WTC11 (cell line): ENCODE results near the gene WDR64. TPM values are rescaled to one million over a fixed set of nuclear protein-coding genes. Genes with fewer than 3 reads are reported as not detected.

Experiments used
- ATAC-seq: fragments of 200-7000 bp; cut with Tn5 transposase; 2 replicates; pipeline ENCODE4 v1.10.0; 2021; ENCODE audit warnings: mild to moderate bottlenecking, moderate library complexity
- CTCF ChIA-PET: fragments of 300-600 bp; sonication (Branson Sonifier 250); formaldehyde crosslinking; loops from one replicate; lab custom pipeline; 2021; ENCODE audit warnings: antibody characterized with exemption; lab: Charles Lee
- POLR2A ChIA-PET: fragments of 350-600 bp; sonication (Branson Sonifier 250); formaldehyde crosslinking; loops from one replicate; lab custom pipeline; 2021; ENCODE audit warnings: antibody characterized with exemption; lab: Charles Lee
- DNase-seq: peaks from one replicate; pipeline ENCODE4 v3.0.0; 2021; ENCODE audit warnings: low spot score
- H3K27ac Mint-ChIP-seq: 2 replicates; pipeline ENCODE4 v1.8.0; 2021; ENCODE audit warnings: mixed read lengths
- H3K27me3 Mint-ChIP-seq: 2 replicates; pipeline ENCODE4 v1.8.0; 2021; ENCODE audit warnings: low read depth, mild to moderate bottlenecking, moderate library complexity, mixed read lengths
- H3K36me3 Mint-ChIP-seq: 2 replicates; pipeline ENCODE4 v1.8.0; 2021; ENCODE audit warnings: mixed read lengths
- H3K4me1 Mint-ChIP-seq: 2 replicates; pipeline ENCODE4 v1.8.0; 2022; ENCODE audit warnings: mixed read lengths
- H3K4me3 Mint-ChIP-seq: 2 replicates; pipeline ENCODE4 v1.8.0; 2021; ENCODE audit warnings: mild to moderate bottlenecking, moderate library complexity, mixed read lengths
- H3K9me3 Mint-ChIP-seq: 2 replicates; pipeline ENCODE4 v1.8.0; 2021; ENCODE audit warnings: mixed read lengths
- AFF4 ChIP-seq: sonication (generic); formaldehyde crosslinking; IDR thresholded peaks from 2 replicates; pipeline ENCODE4 v1.8.1; 2023; ENCODE audit warnings: mild to moderate bottlenecking, missing genetic modification reagents, borderline replicate concordance
- ATF6 ChIP-seq: sonication (generic); formaldehyde crosslinking; IDR thresholded peaks from 2 replicates; pipeline ENCODE4 v1.8.1; 2023; ENCODE audit warnings: mild to moderate bottlenecking, missing genetic modification reagents
- KAT7 ChIP-seq: sonication (generic); formaldehyde crosslinking; IDR thresholded peaks from 2 replicates; pipeline ENCODE4 v1.8.1; 2023; ENCODE audit warnings: missing genetic modification reagents, mild to moderate bottlenecking, borderline replicate concordance
- NR2C2 ChIP-seq: sonication (generic); formaldehyde crosslinking; IDR thresholded peaks from 2 replicates; pipeline ENCODE4 v1.8.0; 2022; ENCODE audit warnings: mild to moderate bottlenecking, missing genetic modification reagents
- RELA ChIP-seq: sonication (generic); formaldehyde crosslinking; IDR thresholded peaks from 2 replicates; pipeline ENCODE4 v1.8.1; 2022; ENCODE audit warnings: missing genetic modification reagents, mild to moderate bottlenecking, borderline replicate concordance
- TEAD4 ChIP-seq: sonication (generic); formaldehyde crosslinking; IDR thresholded peaks from 2 replicates; pipeline ENCODE4 v1.8.0; 2022; ENCODE audit warnings: mild to moderate bottlenecking, missing genetic modification reagents
- ZNF671 ChIP-seq: fragments of 250-450 bp; sonication (Bioruptor Pico); IDR thresholded peaks from 2 replicates; pipeline ENCODE4 v1.8.0; 2021; ENCODE audit warnings: mild to moderate bottlenecking
- total RNA-seq: library from RNA; stranded (reverse); gene quantifications from 3 replicates; pipeline ENCODE4 v1.2.3, GENCODE V29; 2021
- TF ChIP-seq, protein P1 (sequence below): sonication (generic); formaldehyde crosslinking; IDR thresholded peaks from 2 replicates; pipeline ENCODE4 v1.8.0; 2023; ENCODE audit warnings: missing genetic modification reagents
- TF ChIP-seq, protein P2 (sequence below): sonication (generic); formaldehyde crosslinking; IDR thresholded peaks from 2 replicates; pipeline ENCODE4 v1.8.1; 2023; ENCODE audit warnings: mild to moderate bottlenecking, missing genetic modification reagents
- TF ChIP-seq, protein P3 (sequence below): fragments of 250-450 bp; sonication (Bioruptor Pico); IDR thresholded peaks from 2 replicates; pipeline ENCODE4 v1.9.0; 2021; ENCODE audit warnings: mild to moderate bottlenecking
- TF ChIP-seq, protein P4 (sequence below): sonication (generic); formaldehyde crosslinking; IDR thresholded peaks from 2 replicates; pipeline ENCODE4 v1.8.1; 2023; ENCODE audit warnings: mild to moderate bottlenecking, missing genetic modification reagents, moderate library complexity

The WDR64 gene
- total RNA-seq, 1 experiment from 2014 or later: not detected

DNA sequence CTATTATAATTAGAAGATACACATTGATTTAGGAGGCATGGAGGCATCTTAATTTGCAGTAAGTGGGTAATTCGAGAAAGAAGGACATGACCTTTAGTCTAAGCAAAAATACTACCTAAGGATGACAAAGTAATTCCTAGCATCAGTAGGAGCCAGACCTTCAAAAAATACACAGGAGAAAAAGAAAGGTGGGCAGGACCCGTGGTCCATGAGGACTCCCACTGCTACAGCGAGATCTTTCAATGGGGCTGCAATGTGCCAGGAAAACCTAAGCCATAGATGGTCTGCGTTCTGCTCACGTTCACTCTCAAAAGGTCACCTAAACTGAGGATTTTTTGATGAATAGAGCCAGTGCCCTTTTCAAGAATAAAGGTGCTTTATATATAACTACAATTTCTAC, 185.3 kb downstream of the WDR64 start:
- no peaks in the 10 kb centered on the region for H3K36me3 Mint-ChIP-seq
- H3K27ac Mint-ChIP-seq: no peak overlapping the region
- ATAC-seq (no peak), DNase-seq (no peak)
- no peaks in the 10 kb centered on the region for H3K9me3 Mint-ChIP-seq
- ChIA-PET CTCF (interaction anchor here (2.1 kb wide), 1 partner anchor 226 kb away, joined by 6 read pairs; no protein-coding TSS in a partner anchor), POLR2A (no interaction called here)
- H3K27me3 Mint-ChIP-seq: no peaks in the 10 kb centered on the region; the same call in 1 of the 2 replicates
- no peak overlapping the region for H3K4me3 Mint-ChIP-seq
- no peaks in the 10 kb centered on the region for H3K4me1 Mint-ChIP-seq
- TF ChIP-seq NR2C2 (no peak), TEAD4 (CRISPR knock-in tag) (no peak), AFF4 (CRISPR knock-in tag) (no peak), ATF6 (CRISPR knock-in tag) (no peak)
- TF ChIP-seq, protein P1, sequence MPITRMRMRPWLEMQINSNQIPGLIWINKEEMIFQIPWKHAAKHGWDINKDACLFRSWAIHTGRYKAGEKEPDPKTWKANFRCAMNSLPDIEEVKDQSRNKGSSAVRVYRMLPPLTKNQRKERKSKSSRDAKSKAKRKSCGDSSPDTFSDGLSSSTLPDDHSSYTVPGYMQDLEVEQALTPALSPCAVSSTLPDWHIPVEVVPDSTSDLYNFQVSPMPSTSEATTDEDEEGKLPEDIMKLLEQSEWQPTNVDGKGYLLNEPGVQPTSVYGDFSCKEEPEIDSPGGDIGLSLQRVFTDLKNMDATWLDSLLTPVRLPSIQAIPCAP (CRISPR knock-in tag): no peak
- TF ChIP-seq, protein P2, sequence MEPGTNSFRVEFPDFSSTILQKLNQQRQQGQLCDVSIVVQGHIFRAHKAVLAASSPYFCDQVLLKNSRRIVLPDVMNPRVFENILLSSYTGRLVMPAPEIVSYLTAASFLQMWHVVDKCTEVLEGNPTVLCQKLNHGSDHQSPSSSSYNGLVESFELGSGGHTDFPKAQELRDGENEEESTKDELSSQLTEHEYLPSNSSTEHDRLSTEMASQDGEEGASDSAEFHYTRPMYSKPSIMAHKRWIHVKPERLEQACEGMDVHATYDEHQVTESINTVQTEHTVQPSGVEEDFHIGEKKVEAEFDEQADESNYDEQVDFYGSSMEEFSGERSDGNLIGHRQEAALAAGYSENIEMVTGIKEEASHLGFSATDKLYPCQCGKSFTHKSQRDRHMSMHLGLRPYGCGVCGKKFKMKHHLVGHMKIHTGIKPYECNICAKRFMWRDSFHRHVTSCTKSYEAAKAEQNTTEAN (CRISPR knock-in tag): no peak

- no peak for ATAC-seq
- Mint-ChIP-seq H3K27me3 (no peaks in the 10 kb centered on the region; the same call in 1 of the 2 replicates), H3K4me3 (no peak overlapping the region), H3K4me1 (no peaks in the 10 kb centered on the region), H3K36me3 (no peaks in the 10 kb centered on the region), H3K9me3 (no peaks in the 10 kb centered on the region), H3K27ac (no peak overlapping the region)
- DNase-seq: no peak
- POLR2A ChIA-PET: no interaction called here
- CTCF ChIA-PET: interaction anchor here (2.1 kb wide), 1 partner anchor 227 kb away, joined by 6 read pairs; no protein-coding TSS in a partner anchor
- TF ChIP-seq, protein P3, sequence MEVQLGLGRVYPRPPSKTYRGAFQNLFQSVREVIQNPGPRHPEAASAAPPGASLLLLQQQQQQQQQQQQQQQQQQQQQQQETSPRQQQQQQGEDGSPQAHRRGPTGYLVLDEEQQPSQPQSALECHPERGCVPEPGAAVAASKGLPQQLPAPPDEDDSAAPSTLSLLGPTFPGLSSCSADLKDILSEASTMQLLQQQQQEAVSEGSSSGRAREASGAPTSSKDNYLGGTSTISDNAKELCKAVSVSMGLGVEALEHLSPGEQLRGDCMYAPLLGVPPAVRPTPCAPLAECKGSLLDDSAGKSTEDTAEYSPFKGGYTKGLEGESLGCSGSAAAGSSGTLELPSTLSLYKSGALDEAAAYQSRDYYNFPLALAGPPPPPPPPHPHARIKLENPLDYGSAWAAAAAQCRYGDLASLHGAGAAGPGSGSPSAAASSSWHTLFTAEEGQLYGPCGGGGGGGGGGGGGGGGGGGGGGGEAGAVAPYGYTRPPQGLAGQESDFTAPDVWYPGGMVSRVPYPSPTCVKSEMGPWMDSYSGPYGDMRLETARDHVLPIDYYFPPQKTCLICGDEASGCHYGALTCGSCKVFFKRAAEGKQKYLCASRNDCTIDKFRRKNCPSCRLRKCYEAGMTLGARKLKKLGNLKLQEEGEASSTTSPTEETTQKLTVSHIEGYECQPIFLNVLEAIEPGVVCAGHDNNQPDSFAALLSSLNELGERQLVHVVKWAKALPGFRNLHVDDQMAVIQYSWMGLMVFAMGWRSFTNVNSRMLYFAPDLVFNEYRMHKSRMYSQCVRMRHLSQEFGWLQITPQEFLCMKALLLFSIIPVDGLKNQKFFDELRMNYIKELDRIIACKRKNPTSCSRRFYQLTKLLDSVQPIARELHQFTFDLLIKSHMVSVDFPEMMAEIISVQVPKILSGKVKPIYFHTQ (CRISPR knock-in tag): no peak
- TF ChIP-seq KAT7 (no peak), ZNF671 (no peak), RELA (CRISPR knock-in tag) (no peak)
- TF ChIP-seq, protein P4, sequence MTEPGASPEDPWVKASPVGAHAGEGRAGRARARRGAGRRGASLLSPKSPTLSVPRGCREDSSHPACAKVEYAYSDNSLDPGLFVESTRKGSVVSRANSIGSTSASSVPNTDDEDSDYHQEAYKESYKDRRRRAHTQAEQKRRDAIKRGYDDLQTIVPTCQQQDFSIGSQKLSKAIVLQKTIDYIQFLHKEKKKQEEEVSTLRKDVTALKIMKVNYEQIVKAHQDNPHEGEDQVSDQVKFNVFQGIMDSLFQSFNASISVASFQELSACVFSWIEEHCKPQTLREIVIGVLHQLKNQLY (CRISPR knock-in tag): no peak
- TF ChIP-seq, all 79 proteins: peak for 0
Observed at GRCh38 chr1:241837901-241838300, 185.8 kb downstream of the WDR64 start.
